Hematopoietic multipotent progenitor cell treated with erythropoietin and hydrocortisone succinate and interleukin-3 and kit ligand, for 4 days (in vitro differentiated cells): Measurements from ENCODE around the gene REC114.
A peak's percentile ranks its signal among the peaks of the same experiment; 100 is the strongest.

Source experiments
- DNase-seq: peaks from one replicate; pipeline ENCODE4 v3.0.0-alpha.2; 2015

Gene REC114

DNA sequence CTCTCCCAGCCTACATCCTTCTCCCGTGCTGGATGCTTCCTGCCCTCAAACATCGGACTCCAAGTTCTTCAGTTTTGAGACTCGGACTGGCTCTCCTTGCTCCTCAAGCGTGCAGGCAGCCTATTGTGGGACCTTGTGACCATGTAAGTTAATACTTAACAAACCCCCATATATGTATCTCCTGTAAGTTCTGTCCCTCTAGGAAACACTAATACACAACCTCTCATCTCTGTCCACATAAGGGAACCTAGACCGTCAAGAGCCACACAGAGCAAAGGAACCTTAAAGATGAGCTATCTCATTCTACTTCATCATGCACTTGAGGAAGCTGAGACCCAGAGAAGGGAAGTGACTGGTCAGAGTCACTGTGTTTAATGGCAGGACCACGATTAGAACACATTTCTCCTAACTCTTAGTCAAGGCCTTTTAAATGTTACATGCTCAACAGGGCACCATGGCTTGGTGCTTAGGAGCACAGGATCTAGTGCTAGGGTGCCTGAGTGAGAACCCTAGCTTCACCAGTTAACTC is 140.0 kb downstream of the REC114 start:
- DNase-seq: peak; percentile 25

DNA sequence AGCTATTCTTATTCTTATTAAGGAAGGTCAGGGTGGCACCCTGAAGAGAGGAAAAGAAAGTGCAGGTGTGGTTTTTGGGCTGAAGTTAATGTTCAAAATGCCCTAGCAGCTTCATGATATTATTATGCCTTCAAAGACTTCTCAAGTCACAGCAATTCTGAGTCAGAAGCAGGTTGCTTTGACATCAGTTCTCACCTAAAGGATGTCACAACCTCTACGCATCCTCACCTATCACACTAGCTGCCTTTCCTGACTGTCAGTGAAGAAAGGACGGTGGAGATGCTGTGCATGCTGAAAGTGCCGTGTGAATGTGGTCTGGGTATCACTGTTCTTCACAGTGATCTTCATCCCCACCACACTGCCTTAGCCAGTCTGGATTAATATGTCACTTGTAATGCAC is 140.6 kb downstream of the REC114 start:
- no peak for DNase-seq

DNA sequence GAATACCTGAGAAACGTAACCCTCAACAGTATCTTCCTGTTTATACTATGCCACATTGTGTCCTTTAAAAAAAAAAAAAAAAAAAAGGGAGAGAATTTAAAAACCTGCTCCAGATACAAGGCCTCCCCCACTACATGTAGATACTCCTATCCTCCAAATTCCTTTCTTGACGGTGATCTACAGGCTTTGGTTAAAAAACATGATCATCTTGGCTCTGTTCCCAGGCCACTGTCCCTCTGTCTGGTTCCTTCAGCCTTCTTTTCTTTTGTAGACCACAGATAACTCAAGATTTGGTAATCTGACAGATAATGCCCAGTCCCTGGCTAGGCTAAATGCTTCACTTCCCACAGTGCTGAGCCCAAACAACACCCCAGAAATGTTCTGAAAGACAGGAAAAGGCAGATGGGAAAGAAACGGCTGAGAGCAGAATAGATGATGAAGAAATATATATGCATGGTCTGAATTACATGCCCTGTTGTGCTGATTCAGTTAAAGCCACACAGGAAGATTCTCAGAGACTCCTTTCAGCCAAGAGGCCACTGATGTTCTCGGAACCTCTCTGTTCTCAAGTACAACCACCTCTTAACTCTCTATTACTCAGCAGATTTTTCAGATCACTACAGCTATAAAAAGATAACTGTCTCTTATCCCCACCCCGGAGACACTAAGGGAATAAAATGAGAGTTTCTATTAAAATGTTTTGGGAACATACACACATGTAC is 141.9 kb downstream of the REC114 start:
- DNase-seq: peak; percentile 61

DNA sequence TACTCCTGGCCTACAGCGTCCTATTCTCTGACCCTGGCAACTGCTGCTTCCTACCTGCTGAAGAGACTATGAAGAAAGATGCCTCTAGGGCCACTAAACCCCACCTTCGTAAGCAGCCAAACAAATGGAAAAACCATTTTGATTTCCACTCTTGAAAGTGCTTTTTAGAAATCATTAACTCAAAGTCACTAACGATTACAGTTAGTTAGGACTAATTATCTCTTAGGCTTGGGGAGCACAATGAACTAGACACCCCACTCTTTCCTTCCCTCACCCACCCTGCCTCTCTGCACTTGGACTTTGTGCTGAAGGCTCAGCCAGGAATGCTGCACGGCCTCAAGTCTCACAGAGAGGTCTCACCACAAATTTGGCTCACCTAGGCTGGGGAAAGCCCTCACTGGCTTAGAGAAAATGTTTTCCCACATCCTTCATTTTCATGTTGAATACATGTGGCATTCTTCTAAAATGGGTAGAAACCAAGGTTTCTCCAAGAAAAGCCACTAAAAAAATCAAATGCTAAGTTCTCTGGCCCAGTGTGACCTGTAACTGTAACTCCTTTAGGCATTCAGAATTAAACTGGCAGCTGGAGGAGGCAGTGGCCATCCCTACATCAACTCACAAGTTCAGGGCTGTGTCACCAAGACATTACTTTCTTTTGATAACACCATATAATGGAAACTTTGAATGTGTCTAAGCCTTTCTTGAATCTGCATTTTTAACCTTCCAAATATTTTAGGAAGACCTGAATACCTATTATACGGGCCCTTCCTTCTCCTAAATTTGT is 143.1 kb downstream of the REC114 start:
- no peak for DNase-seq

DNA sequence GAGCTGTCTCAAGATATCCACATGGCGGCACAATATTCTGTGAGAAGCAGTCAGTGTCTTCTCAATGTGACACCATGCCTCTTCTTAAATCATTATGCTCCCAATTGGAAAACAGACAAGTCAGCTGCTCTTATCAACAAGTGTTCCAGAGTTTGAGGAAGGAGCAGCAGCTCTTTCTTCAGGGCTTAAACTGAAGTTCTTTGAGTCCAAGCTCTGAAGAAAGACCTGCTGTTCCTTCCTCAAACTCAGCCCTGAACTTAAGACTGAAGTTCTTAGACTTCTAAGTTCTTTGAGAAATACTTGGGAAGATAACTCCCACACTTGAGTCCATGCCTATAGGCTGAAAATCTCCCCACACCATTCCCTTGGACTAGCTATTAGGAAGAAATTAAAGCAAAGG is 146.8 kb downstream of the REC114 start:
- DNase-seq: no peak

DNA sequence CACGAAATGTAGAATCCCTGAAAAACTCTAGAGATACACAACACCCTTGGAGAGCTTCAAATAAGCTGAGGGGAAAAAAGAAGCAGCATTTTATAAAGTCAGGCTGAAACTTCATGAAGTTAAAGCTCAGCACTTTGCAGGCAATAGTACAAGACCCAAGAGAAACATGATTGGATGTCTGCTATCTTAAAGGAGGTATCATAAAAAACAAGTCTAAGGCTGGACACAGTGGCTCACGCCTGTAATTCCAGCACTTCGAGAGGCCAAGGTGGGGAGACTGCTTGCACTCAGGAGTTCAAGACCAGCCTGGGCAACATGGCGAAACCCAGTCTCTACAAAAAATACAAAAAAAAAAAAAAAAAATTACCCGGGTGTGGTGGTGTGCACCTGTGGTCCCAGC is 147.3 kb downstream of the REC114 start:
- DNase-seq: no peak

DNA sequence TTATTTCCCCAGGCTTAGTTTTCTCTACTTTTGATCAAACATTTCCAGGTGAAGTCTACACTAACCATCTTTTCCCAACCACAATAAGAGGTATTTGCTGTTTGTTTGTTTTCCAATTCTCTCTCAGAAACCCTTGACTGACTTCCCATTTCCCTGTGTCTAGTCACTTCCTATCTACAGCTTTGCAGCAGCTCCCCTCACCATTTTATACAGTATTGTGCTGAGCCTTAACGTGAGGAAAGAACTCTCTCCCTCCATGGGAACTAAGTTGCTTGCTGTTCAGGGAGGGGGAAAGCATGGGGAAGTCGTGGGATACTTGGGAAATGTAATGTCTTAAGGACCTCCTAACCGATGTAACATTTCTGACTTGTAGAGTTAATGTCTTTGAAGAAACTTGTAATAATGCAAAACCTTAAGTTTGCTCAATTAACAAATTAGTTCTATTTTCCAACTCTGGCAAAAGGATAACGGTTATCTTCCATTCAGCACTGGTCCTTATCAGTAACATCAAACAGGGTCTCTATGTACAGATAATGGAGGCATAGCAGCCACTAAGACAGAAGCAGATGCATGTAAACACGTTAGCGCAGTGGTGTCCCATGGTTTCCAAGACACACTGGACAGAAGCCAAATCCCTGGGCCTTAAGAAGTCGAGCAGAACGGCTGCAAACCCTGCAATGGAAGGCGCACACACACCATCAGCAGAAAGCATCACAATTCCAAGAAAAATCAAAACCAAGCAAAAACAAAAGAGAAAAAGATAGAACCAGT is 150.5 kb downstream of the REC114 start:
- DNase-seq: peak; percentile 43

DNA sequence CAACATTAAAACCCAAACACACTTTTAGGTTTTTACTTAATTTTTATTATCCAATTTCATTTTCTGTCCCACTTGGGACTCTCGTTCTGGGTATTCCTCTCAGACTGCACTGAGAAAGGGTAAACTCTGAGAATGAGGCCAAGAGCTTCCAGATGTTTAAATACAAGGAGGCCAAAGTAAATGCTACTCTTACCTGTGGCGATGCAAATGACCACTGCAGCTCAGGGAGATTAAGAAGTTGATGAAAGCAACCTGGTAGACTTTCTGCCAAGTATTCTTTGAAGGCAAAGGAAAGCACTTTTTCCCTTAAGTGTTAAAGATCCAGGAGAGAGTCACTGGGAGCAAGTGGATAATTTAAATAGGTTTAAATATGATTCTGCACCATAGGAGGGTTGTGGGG is 151.1 kb downstream of the REC114 start:
- DNase-seq: no peak

DNA sequence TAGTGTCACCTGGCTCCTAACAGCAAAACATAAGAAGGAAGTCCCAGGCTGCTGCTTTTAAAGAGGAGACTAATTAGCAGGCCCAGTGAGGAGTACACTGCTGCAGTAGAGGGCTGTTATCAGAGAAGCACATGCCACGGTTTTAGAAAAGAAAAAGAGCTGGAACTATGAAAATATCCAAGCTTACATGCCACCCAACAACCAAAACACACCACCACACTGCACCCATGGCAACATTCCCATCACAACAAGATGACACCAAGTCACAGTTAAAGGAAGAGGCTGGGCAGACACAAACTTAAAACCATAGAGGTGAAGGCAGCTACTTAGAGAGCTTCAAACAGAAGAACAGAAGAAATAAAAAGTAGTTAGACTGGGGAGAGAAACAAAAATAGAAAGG is 153.2 kb downstream of the REC114 start:
- DNase-seq: peak; percentile 70

DNA sequence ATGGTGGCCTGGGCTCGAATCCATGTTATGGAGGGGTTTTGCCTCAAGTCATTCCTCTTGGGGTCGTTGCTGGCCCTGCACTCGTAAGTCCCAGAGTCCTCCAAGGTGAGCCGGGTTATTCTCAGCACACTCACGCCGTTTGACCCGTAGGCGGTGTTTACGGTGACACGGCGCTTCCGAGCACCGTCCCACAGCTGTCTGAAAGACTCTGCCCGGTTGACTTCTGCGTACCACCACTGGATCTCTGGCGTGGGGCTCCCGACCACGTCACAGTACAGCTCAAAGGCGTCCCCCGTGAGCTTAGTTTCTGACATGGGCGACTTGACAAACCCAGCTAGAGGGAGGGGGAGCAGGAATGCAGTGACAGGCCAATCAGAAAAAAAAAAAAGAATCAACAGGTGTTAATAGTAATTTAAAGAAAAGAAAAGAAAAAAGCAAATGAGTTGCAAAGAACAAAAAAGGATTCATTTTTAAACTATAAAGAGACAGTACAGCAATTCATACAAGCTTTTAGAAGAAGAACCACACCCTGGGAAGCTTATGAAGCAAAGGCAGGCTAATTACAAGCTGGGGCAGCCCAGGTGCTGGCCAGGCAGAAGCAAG is 154.2 kb downstream of the REC114 start:
- DNase-seq: no peak

DNA sequence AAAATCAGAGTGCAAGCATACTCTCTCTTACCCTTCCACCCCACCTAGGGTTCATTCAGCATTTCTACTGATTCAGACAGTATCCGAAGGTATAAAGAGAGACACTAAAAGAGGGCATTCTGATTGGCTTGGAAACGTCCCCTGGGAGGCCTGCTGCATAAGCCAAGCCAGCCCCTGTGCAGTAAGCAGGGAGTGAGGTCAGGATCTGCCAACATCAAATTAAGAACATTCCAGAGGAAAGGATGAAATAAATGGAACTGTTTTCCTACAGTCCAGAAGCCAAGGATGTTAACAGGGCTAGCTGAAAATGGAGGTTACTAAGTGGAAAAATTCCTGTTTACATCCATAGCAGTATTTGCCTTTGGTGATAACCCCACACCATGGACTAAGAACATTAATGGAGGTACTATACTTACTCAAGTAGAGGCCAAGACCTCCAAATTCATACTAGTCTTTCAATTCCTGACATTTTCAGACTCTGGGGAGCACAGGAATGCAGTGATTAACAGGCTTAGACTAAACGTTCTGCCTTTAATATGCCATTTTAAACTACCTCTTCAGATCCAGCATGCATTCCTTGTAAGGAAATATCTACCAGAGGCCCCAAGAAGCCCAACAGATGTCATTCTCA is 155.7 kb downstream of the REC114 start:
- no peak for DNase-seq

DNA sequence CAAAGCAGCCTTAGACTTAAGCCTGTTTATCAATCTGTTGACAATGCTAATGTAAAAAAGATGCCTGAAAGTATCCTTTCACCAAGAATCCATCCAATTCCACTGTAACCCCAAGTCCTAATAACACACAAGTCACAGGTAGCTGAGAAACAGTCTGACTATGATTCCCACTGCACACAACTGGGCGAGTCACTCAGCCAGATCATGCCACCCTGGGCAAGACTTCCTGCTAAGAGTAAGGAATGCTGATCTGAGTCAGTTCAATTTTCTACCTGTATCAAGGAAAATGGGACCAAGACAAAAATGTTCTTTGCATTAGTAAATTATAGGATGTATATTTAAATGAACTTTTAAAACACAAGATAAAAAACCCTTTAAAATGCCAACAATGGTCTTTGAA is 157.0 kb downstream of the REC114 start:
- DNase-seq: no peak

DNA sequence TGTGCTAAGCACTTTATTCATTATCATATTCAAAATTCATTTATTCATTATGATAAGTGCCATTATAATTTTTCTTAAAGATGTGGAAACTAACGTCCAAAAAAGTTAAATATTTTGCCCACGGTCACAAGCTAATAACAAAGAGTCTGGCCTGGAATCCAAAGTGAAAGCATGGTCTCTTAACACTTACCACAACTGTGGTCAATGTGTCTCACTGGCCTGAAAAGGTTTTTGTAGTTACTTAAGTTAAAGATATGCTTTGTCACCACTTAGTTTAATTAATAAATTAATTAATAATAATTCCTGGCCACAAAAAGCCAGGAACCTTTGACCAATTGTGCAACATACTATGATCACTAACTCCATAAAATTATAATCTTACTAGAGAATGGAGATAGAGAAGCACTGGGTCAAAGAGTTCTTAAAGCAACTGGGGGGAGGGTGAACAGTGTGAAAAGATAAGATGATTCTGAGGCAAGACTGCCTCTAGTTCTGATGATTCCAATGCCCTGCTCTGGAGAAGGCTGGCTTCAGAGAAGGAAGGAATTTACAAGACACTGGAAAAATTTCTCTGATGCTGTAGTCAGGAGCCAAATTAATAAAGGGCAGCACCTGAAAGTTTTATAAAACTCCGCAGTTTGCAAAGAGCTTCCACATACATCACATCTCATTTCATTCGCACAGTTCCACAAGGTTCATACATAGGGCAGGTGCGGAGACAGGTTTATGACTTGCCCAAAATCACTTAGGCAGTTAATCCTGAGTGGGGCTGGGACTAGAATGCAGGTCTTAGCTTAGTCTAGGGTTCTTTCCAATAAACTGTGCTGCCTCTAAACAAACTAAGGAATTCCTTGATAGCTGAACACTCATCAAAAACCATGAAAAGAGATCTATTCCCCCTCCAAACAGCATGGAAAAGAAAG is 157.7 kb downstream of the REC114 start:
- peak; percentile 47 for DNase-seq

DNA sequence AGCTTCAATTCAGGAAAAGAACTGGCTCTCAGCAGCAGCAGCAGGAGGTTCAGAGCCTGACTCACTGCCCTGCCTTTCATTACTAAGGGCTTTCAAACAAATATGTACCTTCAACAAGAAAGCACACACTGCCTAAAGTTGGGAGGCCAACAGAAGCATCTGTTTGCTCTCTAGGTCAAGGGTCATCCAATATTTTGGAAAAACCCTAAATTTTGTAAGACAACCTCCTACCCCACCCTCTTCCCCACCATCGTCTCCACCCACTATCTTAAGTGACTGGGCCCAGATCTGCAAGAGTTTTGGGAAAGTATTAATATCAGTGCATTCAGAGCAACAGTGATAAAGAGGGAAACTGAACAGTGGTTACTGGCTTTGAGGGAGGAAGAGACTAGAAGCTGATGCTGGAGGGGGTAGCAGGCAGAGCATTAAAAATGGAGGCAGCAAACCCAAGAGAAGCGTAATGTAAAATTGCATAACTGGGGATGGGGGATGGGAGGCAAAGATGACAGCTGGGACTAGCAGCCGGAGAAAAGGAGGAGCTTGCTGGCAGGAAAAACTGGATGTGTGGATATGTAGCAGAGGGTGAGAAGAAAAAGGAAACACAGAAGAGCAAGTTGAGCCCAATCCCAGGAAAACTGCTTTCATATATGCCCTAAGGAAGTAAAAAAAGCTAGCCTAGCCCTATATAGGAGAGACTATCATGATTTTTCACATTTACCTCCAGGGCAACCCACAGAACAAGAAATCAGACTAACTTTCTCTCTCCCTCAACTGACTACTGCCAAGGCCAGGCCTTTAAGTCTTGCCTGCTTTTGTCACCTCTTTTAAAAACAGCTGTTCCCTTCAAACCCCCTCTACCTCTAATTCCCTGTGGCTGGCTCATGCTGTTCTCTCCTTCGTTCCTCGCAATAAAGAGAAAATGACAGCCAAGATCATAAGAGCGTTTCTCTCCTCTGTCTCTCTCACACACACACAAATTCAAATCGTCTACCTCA is 158.8 kb downstream of the REC114 start:
- DNase-seq: peak; percentile 33

DNA sequence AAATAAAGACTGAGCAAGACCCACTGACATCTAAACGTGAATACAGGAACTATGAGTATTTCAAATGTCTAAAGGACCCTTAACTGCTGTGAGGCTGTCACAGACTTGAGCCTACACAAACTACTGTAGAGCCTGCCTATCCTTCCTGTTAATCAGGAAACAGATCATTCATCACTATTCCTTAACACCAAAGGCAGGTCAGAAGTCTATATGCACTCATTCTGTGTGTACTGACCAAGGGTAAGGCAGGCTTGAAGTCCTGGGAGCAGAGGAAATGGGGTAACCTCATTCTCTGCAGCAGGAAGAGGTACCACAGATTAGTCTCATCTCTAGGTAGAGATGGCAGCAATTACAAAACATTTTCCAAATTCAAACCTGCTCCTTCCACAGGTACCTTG is 159.5 kb downstream of the REC114 start:
- DNase-seq: peak; percentile 23

DNA sequence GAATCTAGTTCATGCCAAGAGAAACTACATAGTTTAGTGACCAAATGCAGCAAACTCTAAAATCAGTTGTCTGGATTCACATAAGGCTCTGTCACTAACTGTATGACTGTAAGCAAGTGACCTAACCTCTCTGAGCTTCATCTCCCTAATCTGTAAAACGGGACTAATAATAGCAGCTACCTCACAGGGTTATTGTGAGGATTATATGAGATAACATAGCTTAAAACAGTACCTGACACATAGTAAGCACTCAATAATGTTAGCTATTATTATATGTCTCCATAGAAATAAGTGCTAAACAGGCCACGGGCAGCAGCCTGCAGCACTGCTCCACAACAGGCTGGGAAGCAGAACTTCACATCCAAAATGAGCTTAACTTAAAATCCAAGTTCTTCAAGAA is 160.0 kb downstream of the REC114 start:
- no peak for DNase-seq

DNA sequence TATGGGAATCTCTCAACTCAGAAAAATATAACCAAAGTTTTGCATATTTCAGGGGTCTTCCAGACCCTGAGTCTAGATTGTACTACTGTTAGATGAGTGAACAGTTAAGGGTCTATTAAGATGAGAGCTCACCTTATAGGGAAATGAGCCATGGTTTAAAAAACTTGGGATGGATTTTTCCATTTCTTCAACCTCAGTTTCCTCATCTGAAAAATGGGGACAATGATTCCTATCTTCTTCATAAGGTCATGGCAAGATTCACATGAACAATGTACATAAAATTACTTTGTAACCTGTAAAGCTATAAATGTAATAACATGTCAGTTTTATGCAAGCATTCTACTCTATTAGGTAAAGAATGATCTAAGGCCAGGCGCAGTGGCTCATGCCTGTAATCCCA is 161.5 kb downstream of the REC114 start:
- DNase-seq: no peak

DNA sequence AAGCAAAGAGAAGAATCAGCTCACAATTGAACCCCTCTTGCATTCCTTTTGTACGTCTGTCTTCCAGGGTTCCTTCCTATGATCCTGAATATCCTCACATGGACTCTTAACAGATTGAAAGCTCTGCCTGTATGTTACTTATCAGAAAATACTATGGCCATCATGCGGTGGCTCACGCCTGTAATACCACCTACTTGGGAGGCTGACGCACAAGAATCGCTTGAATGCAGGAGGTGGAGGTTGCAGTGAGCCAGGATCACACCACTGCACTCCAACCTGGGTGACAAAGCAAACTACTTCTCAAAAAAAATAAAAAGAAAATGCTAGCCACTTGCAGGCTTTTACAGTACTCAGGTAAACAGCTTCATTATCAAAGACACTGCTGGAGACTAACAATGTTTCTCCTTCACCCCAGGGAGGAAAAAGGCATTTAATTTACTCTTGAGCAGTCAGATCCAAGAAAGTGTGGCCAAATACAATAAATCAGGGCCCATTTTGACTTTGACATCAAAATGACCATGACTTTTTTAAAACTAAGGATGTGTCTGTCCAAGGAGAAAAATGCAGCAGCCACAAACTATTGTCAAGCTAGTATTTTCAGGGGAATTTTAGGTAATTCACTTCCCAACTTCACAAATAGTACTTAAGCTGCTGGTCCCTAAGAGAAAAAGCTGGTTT is 162.9 kb downstream of the REC114 start:
- DNase-seq: no peak

DNA sequence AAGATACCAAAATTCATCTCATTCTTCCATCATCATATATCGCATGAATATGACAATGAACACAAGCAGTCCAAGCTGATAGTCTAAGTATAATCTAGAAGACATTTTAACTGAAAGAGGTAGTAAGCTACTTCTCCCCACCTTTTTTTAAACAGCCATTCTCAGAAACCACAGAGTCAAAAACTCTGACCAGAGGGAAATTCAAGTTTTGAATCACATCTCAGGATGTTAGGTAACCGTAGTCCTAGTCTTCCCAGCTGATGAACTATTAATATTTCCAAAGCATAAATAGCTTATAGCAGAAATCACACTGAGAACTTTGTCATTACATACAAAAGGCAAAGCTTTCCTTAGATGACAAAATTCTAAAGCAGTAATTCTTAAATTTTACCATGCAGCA is 164.4 kb downstream of the REC114 start:
- DNase-seq: no peak

DNA sequence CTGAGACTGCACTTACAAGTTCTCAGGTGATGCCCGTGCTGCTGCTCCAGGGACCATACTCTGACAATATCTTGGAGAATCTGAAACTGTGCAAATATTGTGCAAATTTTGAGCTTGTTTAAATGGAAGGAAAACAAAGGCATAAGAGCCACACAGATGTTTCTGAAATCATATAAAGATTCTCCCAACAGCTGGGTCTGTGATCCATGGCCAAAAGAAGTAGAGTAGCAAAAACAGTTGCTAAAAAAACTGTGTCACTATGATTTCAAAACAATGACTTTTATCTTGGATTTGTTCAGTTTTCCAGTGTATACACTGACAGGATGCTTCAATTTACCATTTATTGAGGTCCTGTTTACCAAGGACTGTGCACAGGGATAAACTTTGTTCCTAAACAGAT is 164.9 kb downstream of the REC114 start:
- DNase-seq: no peak
